ENCODE measurements around the gene ENKD1. TPM values are rescaled to one million over a fixed set of nuclear protein-coding genes. Genes with fewer than 3 reads are reported as not detected.

Gene ENKD1
- total and polyA plus RNA-seq, 2 of the 4 experiments (the other 2 are of a cell fraction): 2.9 to 6.3 TPM

- no TSS peak for BruUV-seq (replicated peaks)
- no peak overlapping the region for H2BK15ac ChIP-seq (ENCODE audit: low read depth, low read length)
- H4K8ac ChIP-seq (ENCODE audit: low read depth in 2 of 2, low read length in 2 of 2): no peak overlapping the region
- CTCF ChIA-PET: interaction anchor here (1.5 to 1.8 kb wide), 2 partner anchors 112 to 143 kb away, joined by 3 to 7 read pairs; partner anchors contain the start of gene CTCF
- H3K36me3 ChIP-seq (ENCODE audit: control insufficient read depth, insufficient read depth, low read length): peaks cover 10% of the 10 kb centered on the region; the same call in 1 of the 2 replicates
- H3K56ac ChIP-seq (ENCODE audit: extremely low read depth, insufficient read depth, low read length): no peak overlapping the region
- H2AK9ac ChIP-seq (replicated peaks; ENCODE audit: low read depth, low read length, poor library complexity): no peak overlapping the region
- H3K4me2 ChIP-seq (ENCODE audit: low read depth, low read length): no peak overlapping the region
- H3K4me1 ChIP-seq (ENCODE audit: control insufficient read depth, insufficient read depth, low read length): no peaks in the 10 kb centered on the region
- intact Hi-C loops (cut with micrococcal nuclease) (loop anchor here (2.0 to 10.0 kb wide), 3 partner anchors 133 to 361 kb away; partner anchors contain the start of genes RANBP10 and TSNAXIP1), dilution Hi-C loops (cut with HindIII; ENCODE audit: low sequenced_read_pairs, unreplicated experiment) (no loop called here), in situ Hi-C loops (cut with MboI; ENCODE audit: low sequenced_read_pairs) (loop anchor here (5.0 kb wide), 1 partner anchor 253 kb away; no protein-coding TSS in a partner anchor)
- no peak overlapping the region for H2BK120ac ChIP-seq (ENCODE audit: low read depth, low read length)
- 0 out of 2 replicates have a peak, but pooled peaks cover 4% of the 10 kb centered on the region for H4K20me1 ChIP-seq (ENCODE audit: insufficient read depth, low read length)
- DNase-seq: no peak
- 0 out of 2 replicates have a peak, but pooled peaks cover 3% of the 10 kb centered on the region for H3K9me1 ChIP-seq (ENCODE audit: insufficient read depth, low read length)
- no peak overlapping the region for H3K14ac ChIP-seq (replicated peaks; ENCODE audit: low read depth, low read length)
- TF ChIP-seq NFE2L2 (IDR thresholded peaks at IDR 0.05; ENCODE audit: low read depth, low read length): no peak
- no peak for TF ChIP-seq MAZ (IDR thresholded peaks at IDR 0.05; ENCODE audit: borderline replicate concordance, low read depth, low read length)
- TF ChIP-seq POLR2A (IDR thresholded peaks at IDR 0.05; ENCODE audit: low read depth, low read length): no peak
- no peak for TF ChIP-seq RCOR1 (IDR thresholded peaks at IDR 0.05; ENCODE audit: insufficient replicate concordance, low read length)
- no peak for TF ChIP-seq CTCF (conservative IDR thresholded peaks at IDR 0.05; ENCODE audit: low read depth, low read length)
- peaks cover 0 to 9% of the 10 kb centered on the region in 2 experiments; a peak in 1 of 4 replicates for H3K79me1 ChIP-seq (ENCODE audit: low read depth in 1 of 2, low read length in 2 of 2)
- ATAC-seq (ENCODE audit: low read depth): no peak
- no peak overlapping the region for H4K91ac ChIP-seq (ENCODE audit: insufficient read depth, low read depth, low read length)
- no peak overlapping the region for H3K23ac ChIP-seq (ENCODE audit: low read depth, low read length)
- no peak overlapping the region for H2AK5ac ChIP-seq (ENCODE audit: low read depth, low read length)
- no peak overlapping the region for H2BK5ac ChIP-seq (ENCODE audit: low read depth, low read length, poor library complexity, severe bottlenecking)
- H3K9ac ChIP-seq (ENCODE audit: low read depth, low read length): no peak overlapping the region
- no peak overlapping the region for H2BK20ac ChIP-seq (ENCODE audit: low read depth, low read length)
- H3K27ac ChIP-seq (ENCODE audit: insufficient read depth, low read length): no peak overlapping the region
- H2AFZ ChIP-seq (replicated peaks; ENCODE audit: low read length, poor library complexity): no peak overlapping the region
- POLR2A ChIA-PET (ENCODE audit: unreplicated experiment): no interaction called here
- H3K18ac ChIP-seq (ENCODE audit: low read depth, low read length): no peak overlapping the region
- H4K5ac ChIP-seq (ENCODE audit: low read depth, low read length): no peak overlapping the region
- no peaks in the 10 kb centered on the region for H3K27me3 ChIP-seq (ENCODE audit: control insufficient read depth, insufficient read depth, low read length)
- no peak overlapping the region for H3K4ac ChIP-seq (ENCODE audit: low read depth, low read length)
- no peaks in the 10 kb centered on the region for H3K9me3 ChIP-seq (ENCODE audit: control insufficient read depth, insufficient read depth, low read length)
- no peak overlapping the region for H3K4me3 ChIP-seq (ENCODE audit: insufficient read depth, low read depth, low read length)
- WGBS, 2 experiments (ENCODE audit: extremely low coverage in 2 of 2, insufficient read length in 1 of 2): 53% methylated on average over 4 of the region's 21 CpGs; no CpG with 5 or more reads in 1 of the 2 experiments
Measured at GRCh38 chr16:67673712-67674580, 7.4 kb upstream of the ENKD1 start.
